ENCODE data around the gene KASH5.
"Not testable (repeated sequence)": the region's sequence is repeated elsewhere in the genome, so short reads cannot be mapped to it uniquely, and the experiment has no call there.

The KASH5 gene

DNA sequence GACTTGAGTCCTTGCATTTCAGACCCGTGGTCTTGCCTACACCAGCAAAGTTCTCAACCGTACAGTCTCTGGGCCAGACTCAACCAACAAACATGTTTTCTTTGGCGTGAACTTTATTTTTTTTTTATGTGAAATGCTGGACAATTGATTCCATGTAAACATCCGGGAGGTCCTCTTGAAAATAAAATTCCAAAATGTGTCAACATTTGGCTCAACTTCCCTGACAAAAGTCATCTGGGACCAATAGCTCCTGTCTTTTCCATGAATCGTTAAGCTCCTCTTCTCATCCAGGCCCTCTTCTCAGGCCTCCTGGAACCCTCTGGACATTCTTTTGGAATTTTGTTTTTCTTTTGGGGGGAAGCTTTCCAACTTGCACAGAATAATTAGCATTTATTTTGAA is 67.7 kb downstream of the KASH5 start:
- Histone ChIP-seq H3K4me3 (no peak overlapping the region), H3K9ac (ENCODE audit: insufficient read length) (no peak overlapping the region), H3K36me3 (ENCODE audit: insufficient read depth, low read length) (peaks cover 11% of the 10 kb centered on the region), H3K27ac (peak overlapping the region; percentile 100), H3K9me3 (ENCODE audit: low read depth, low read length) (no peaks in the 10 kb centered on the region)
- DNase-seq (ENCODE audit: low read depth, low spot score): no peak
- TF ChIP-seq POLR2AphosphoS5 (IDR thresholded peaks at IDR 0.05; ENCODE audit: borderline replicate concordance, low read depth, low read length): no peak
- TF ChIP-seq EZH2 (IDR thresholded peaks at IDR 0.05): no peak
- TF ChIP-seq FOXP2 (optimal IDR thresholded peaks at IDR 0.05; ENCODE audit: control extremely low read depth, extremely low read length, insufficient read depth): no peak

- DNase-seq (ENCODE audit: low read depth, low spot score): no peak
- Histone ChIP-seq H3K27ac (peak overlapping the region; percentile 100; the same call in 1 of the 2 replicates), H3K36me3 (ENCODE audit: insufficient read depth, low read length) (peaks cover 11% of the 10 kb centered on the region), H3K9ac (ENCODE audit: insufficient read length) (no peak overlapping the region), H3K4me3 (no peak overlapping the region), H3K9me3 (ENCODE audit: low read depth, low read length) (no peaks in the 10 kb centered on the region)
- no peak for TF ChIP-seq EZH2 (IDR thresholded peaks at IDR 0.05)
- no peak for TF ChIP-seq POLR2AphosphoS5 (IDR thresholded peaks at IDR 0.05; ENCODE audit: borderline replicate concordance, low read depth, low read length)
- no peak for TF ChIP-seq FOXP2 (optimal IDR thresholded peaks at IDR 0.05; ENCODE audit: control extremely low read depth, extremely low read length, insufficient read depth)
Observed at GRCh38 chr19:49456326-49456725, 68.3 kb downstream of the KASH5 start.

DNA sequence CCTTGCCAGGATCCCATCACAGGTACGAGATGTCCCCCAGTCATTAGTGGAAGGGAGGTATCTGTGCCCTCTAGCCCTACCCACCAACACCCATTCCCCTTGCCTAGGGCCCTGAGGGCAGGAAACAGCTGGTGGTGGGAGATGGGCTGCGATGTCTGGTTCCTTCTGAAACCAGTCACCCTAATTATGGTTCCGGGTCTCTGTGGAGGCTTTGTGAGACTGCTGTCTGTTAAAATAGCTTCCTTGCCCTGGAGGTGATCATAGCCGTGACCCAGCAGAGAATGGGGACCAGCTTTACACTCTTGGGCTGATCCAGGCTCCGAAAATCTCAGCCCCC is 70.5 kb downstream of the KASH5 start:
- no peak for DNase-seq (ENCODE audit: low read depth, low spot score)
- peaks cover 11% of the 10 kb centered on the region for H3K36me3 ChIP-seq (ENCODE audit: insufficient read depth, low read length)
- H3K4me3 ChIP-seq: peak overlapping the region; percentile 59
- H3K27ac ChIP-seq: peak overlapping the region; percentile 100
- H3K9me3 ChIP-seq (ENCODE audit: low read depth, low read length): no peaks in the 10 kb centered on the region
- peak overlapping the region; percentile 69 for H3K9ac ChIP-seq (ENCODE audit: insufficient read length)
- TF ChIP-seq EZH2 (IDR thresholded peaks at IDR 0.05): no peak
- TF ChIP-seq POLR2AphosphoS5 (IDR thresholded peaks at IDR 0.05; ENCODE audit: borderline replicate concordance, low read depth, low read length): 0 out of 2 replicates have a peak, but pooled peaks have one; percentile 17
- TF ChIP-seq FOXP2 (optimal IDR thresholded peaks at IDR 0.05; ENCODE audit: control extremely low read depth, extremely low read length, insufficient read depth): no peak

- Histone ChIP-seq H3K9me3 (ENCODE audit: low read depth, low read length) (no peaks in the 10 kb centered on the region), H3K9ac (ENCODE audit: insufficient read length) (no peak overlapping the region), H3K4me3 (no peak overlapping the region), H3K27ac (peak overlapping the region; percentile 100), H3K36me3 (ENCODE audit: insufficient read depth, low read length) (peaks cover 11% of the 10 kb centered on the region)
- no peak for DNase-seq (ENCODE audit: low read depth, low spot score)
- TF ChIP-seq FOXP2 (optimal IDR thresholded peaks at IDR 0.05; ENCODE audit: control extremely low read depth, extremely low read length, insufficient read depth) (no peak), EZH2 (IDR thresholded peaks at IDR 0.05) (no peak), POLR2AphosphoS5 (IDR thresholded peaks at IDR 0.05; ENCODE audit: borderline replicate concordance, low read depth, low read length) (no peak)
Observed at GRCh38 chr19:49459388-49459787, 71.3 kb downstream of the KASH5 start.

GRCh38 chr19:49461130-49461529 is 73.1 kb downstream of the KASH5 start:
- not testable (repeated sequence) for H3K27ac ChIP-seq; H3K9me3 ChIP-seq (ENCODE audit: low read depth, low read length); DNase-seq (ENCODE audit: low read depth, low spot score); H3K9ac ChIP-seq (ENCODE audit: insufficient read length); H3K4me3 ChIP-seq
- H3K36me3 ChIP-seq (ENCODE audit: insufficient read depth, low read length): peaks cover 21% of the 10 kb centered on the region

GRCh38 chr19:49461656-49462055 is 73.6 kb downstream of the KASH5 start:
- Histone ChIP-seq H3K27ac (no peak overlapping the region), H3K4me3 (no peak overlapping the region), H3K9me3 (ENCODE audit: low read depth, low read length) (no peaks in the 10 kb centered on the region), H3K36me3 (ENCODE audit: insufficient read depth, low read length) (peaks cover 24% of the 10 kb centered on the region), H3K9ac (ENCODE audit: insufficient read length) (no peak overlapping the region)
- TF ChIP-seq POLR2AphosphoS5 (IDR thresholded peaks at IDR 0.05; ENCODE audit: borderline replicate concordance, low read depth, low read length) (no peak), EZH2 (IDR thresholded peaks at IDR 0.05) (no peak), FOXP2 (optimal IDR thresholded peaks at IDR 0.05; ENCODE audit: control extremely low read depth, extremely low read length, insufficient read depth) (no peak)
- DNase-seq (ENCODE audit: low read depth, low spot score): no peak

DNA sequence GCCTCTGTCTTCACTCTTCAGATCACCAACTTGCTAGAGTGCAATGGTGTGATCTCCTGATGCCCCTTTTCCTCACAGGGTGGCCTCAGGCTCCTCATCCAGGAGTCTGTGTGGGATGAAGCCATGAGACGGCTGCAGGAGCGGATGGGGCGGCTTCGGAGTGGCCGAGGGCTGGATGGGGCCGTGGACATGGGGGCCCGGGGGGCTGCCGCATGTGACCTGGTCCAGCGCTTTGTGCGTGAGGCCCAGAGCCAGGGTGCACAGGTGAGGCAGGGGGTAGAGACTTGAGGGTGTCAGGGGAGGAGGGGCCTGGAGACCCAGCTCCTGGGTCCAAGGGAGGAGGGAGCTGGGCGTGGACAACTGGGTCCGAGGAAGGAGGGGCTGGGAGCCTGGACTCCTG is 74.4 kb downstream of the KASH5 start:
- peaks cover 24% of the 10 kb centered on the region for H3K36me3 ChIP-seq (ENCODE audit: insufficient read depth, low read length)
- H3K9me3 ChIP-seq (ENCODE audit: low read depth, low read length): no peaks in the 10 kb centered on the region
- TF ChIP-seq POLR2AphosphoS5 (IDR thresholded peaks at IDR 0.05; ENCODE audit: borderline replicate concordance, low read depth, low read length) (no peak), FOXP2 (optimal IDR thresholded peaks at IDR 0.05; ENCODE audit: control extremely low read depth, extremely low read length, insufficient read depth) (no peak), EZH2 (IDR thresholded peaks at IDR 0.05) (no peak)
- H3K4me3 ChIP-seq: no peak overlapping the region
- H3K27ac ChIP-seq: no peak overlapping the region
- no peak for DNase-seq (ENCODE audit: low read depth, low spot score)
- no peak overlapping the region for H3K9ac ChIP-seq (ENCODE audit: insufficient read length)

DNA sequence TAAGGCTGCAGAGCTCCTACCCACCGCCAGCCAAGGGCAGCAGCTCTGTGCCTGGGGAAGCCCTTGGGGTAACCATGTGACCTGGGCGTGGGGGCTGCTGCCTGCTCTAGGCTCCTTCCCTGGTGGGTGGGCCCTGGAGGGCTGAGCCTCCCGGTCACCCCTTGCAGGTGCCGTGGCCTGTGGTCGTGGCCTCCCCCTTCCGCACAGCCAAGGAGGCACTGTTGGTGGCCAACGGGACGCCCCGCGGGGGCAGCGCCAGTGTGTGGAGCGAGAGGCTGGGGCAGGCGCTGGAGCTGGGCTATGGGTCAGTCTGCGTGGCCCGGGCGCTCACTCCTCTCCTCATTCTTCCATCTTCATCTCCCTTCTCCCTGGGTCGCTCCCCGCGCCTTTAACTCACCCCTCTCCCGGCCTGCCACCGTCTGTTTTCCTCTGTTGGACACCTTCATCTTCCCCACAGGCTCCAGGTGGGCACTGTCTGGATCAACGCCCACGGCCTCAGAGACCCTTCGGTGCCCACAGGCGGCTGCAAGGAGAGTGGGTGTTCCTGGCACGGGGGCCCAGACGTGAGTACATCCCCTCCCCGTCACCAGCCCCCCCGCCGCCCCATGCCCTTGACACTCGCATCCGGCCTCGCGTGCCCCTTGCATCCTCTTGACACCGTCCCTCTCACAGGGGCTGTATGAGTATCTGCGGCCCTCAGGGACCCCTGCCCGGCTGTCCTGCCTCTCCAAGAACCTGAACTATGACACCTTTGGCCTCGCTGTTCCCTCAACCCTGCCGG is 76.1 kb downstream of the KASH5 start:
- no peak for TF ChIP-seq EZH2 (IDR thresholded peaks at IDR 0.05)
- TF ChIP-seq POLR2AphosphoS5 (IDR thresholded peaks at IDR 0.05; ENCODE audit: borderline replicate concordance, low read depth, low read length): no peak
- TF ChIP-seq FOXP2 (optimal IDR thresholded peaks at IDR 0.05; ENCODE audit: control extremely low read depth, extremely low read length, insufficient read depth): no peak
- no peak overlapping the region for H3K27ac ChIP-seq
- no peak for DNase-seq (ENCODE audit: low read depth, low spot score)

DNA sequence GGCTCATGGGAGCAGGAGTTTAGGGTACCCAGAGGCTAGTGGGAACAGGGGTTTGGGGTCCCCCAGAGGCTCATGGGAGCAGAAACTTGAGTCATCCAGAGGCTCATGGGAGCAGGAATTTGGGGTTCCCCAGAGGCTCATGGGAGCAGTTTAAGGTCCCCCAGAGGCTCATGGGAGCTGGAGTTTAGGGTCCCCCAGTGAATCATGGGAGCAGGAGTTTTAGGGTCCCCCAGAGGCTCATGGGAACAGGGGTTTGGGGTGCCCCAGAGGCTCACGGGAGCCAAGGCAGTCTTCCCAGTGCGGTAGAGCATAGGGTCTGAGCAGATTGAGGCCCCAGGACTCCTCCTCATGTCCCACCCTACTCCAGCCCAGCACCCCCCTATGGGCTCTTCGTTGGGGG is 77.3 kb downstream of the KASH5 start:
- TF ChIP-seq POLR2AphosphoS5 (IDR thresholded peaks at IDR 0.05; ENCODE audit: borderline replicate concordance, low read depth, low read length) (no peak), FOXP2 (optimal IDR thresholded peaks at IDR 0.05; ENCODE audit: control extremely low read depth, extremely low read length, insufficient read depth) (no peak), EZH2 (IDR thresholded peaks at IDR 0.05) (no peak)
- no peak for DNase-seq (ENCODE audit: low read depth, low spot score)
- H3K36me3 ChIP-seq (ENCODE audit: insufficient read depth, low read length): peaks cover 16% of the 10 kb centered on the region; the same call in 1 of the 2 replicates

More for the DNA sequence above, 76.1 kb downstream of the KASH5 start:
- H3K9ac ChIP-seq (ENCODE audit: insufficient read length): no peak overlapping the region
- H3K4me3 ChIP-seq: no peak overlapping the region
- no peaks in the 10 kb centered on the region for H3K9me3 ChIP-seq (ENCODE audit: low read depth, low read length)
- H3K36me3 ChIP-seq (ENCODE audit: insufficient read depth, low read length): peaks cover 24% of the 10 kb centered on the region

More for the DNA sequence above, 77.3 kb downstream of the KASH5 start:
- Histone ChIP-seq H3K4me3 (no peak overlapping the region), H3K27ac (no peak overlapping the region), H3K9ac (ENCODE audit: insufficient read length) (no peak overlapping the region), H3K9me3 (ENCODE audit: low read depth, low read length) (no peaks in the 10 kb centered on the region)

Measured in SK-N-MC (cell line).